Measurements from ENCODE around the gene C1QTNF6.

C1QTNF6 gene

GRCh38 chr22:37146507-37147180 lies 41.4 kb downstream of the C1QTNF6 start:
- DNase-seq (ENCODE audit: low read depth): no peak
- H3K4me3 ChIP-seq (ENCODE audit: control insufficient read depth, low read depth, low read length): no peak overlapping the region
- no peak for TF ChIP-seq CTCF (conservative IDR thresholded peaks at IDR 0.05; ENCODE audit: control insufficient read depth, insufficient read depth, low read depth, low read length)

DNA sequence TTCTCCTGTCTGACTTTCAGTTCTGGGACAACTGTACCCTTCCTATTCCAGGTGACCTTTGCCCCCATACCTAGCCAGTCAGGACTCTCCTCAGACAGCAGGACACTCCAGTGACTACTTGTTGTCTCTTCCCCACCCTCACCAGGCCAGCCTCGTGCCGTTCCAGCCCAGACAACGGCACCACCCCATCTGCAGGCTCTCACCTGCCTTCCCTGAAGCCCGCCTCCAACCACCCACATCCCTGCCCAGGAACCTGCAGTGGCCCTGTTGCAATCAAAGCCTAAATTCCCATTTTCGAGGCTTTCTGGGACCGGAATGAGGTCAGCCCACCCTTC lies 42.0 kb downstream of the C1QTNF6 start:
- no peak overlapping the region for H3K4me3 ChIP-seq (ENCODE audit: control insufficient read depth, low read depth, low read length)
- no peak for DNase-seq (ENCODE audit: low read depth)
- TF ChIP-seq CTCF (conservative IDR thresholded peaks at IDR 0.05; ENCODE audit: control insufficient read depth, insufficient read depth, low read depth, low read length): no peak

DNA sequence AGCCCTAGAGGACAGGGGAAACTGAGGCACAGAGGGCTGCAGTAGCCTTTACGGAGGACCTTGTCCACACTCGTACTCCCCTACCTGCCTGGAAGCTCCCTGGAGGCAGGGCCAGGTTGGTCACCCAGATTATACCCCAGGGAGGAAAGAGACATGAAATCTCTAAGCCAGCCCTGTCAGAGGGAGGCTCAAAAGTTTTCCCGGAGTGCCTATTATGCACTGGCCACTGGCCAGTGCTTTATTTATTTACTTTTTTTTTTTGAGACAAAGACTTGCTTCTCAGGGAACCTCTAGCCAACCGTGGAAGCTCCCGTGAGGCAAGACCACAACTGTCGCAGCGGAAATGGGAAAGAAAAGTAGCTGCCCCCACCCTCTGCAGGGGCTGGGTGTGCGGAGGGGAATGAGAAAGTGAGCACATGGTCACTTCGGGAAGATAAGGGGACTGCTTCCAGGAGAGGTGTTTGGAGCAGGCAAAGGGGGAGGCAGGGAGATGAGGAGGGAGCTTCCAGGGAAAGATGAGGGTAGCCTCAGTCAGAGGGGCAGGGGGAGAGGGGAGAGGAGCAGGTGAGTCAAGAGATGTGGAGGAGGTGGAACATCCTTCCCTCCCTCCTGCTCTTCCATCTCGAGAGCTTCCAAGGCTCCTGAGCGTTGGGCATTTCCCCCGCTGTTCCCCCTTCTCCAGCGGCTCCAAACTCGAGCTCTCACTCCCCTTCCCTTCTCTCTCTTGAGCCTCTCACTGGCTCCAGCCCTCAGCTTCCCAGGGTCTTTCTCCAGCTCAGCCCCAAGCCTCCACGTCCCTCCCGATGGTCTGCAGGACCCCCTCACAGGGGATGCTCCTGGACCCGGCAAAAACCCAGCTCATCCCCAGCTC lies 42.6 kb downstream of the C1QTNF6 start:
- no peak for DNase-seq (ENCODE audit: low read depth)
- H3K4me3 ChIP-seq (ENCODE audit: control insufficient read depth, low read depth, low read length): no peak overlapping the region
- TF ChIP-seq CTCF (conservative IDR thresholded peaks at IDR 0.05; ENCODE audit: control insufficient read depth, insufficient read depth, low read depth, low read length): no peak

DNA sequence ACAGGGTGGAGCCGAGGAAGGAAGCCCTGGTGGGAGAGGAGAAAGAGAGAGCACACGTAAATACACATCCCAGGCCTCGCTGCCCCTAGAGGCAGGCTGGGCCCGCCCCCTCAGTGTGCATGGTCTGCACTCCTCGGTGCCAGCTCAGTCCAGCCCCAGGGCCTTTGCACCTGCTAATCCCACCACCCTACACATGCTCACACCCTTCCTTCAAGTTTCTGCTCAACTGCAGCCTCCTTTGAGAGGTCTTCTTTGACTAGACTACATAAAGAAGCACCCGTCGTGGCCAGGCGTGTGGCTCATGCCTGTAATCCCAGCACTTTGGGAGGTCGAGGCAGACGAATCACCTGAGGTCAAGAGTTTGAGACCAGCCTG lies 43.9 kb downstream of the C1QTNF6 start:
- no peak for DNase-seq (ENCODE audit: low read depth)
- H3K4me3 ChIP-seq (ENCODE audit: control insufficient read depth, low read depth, low read length): no peak overlapping the region
- no peak for TF ChIP-seq CTCF (conservative IDR thresholded peaks at IDR 0.05; ENCODE audit: control insufficient read depth, insufficient read depth, low read depth, low read length)

DNA sequence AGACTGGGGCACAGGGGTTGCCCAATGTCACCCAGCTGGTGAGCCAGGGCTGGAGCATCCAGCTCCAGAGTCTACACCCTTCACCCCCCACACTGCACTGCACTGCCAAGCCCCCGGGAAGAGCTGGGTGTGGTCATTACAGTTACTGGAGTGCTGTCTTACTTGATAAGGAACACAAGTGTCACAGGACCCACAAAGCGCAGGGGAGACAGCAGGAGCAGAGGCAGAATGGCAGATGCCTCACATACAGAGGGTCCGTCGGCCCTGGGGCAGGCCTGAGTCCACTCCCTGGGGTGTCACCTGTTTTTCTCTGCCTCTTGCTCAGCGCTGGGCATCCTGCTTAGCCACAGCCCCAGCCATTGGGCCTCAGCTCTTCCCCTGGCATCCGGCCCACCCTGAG lies 46.1 kb downstream of the C1QTNF6 start:
- no peak for DNase-seq (ENCODE audit: low read depth)
- no peak overlapping the region for H3K4me3 ChIP-seq (ENCODE audit: control insufficient read depth, low read depth, low read length)
- TF ChIP-seq CTCF (conservative IDR thresholded peaks at IDR 0.05; ENCODE audit: control insufficient read depth, insufficient read depth, low read depth, low read length): no peak

GRCh38 chr22:37141476-37141875 lies 46.6 kb downstream of the C1QTNF6 start:
- no peak for DNase-seq (ENCODE audit: low read depth)
- no peak for TF ChIP-seq CTCF (conservative IDR thresholded peaks at IDR 0.05; ENCODE audit: control insufficient read depth, insufficient read depth, low read depth, low read length)
- no peak overlapping the region for H3K4me3 ChIP-seq (ENCODE audit: control insufficient read depth, low read depth, low read length)
